ENCODE measurements around the gene FOXL2NB.

DNA sequence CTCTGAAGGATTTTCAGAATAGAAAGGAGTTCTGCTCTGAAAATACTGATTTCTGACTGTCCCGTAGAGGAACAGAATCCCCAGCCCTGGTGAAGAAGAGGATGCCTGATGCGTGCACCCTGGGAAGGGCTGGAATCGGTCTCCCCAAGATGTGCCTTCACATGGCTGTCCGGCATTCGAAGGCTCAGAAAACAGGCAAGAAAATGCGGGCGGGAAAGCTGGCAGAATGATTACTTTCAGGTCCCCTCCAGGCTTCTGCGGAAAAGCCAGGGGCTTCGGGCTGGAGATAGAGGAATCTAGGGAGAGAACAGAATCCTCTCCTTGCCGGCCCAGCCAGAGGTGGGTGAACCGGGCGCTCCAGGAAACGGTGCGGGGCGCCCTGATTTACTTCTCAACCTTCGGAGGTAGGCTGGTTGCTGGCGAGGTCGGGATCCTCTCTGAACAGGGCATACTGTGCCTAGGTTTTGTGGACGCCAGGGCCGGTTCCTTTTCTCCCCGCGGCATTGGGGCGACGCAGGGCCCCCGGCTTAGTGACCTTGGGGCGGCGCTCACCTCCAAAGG is 2.5 kb downstream of the FOXL2NB start:
- TF ChIP-seq NFE2L2 (conservative IDR thresholded peaks at IDR 0.05; ENCODE audit: low read length), result no peak
- TF ChIP-seq, protein P1, sequence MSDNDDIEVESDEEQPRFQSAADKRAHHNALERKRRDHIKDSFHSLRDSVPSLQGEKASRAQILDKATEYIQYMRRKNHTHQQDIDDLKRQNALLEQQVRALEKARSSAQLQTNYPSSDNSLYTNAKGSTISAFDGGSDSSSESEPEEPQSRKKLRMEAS (IDR thresholded peaks at IDR 0.05), result no peak
- no peak for TF ChIP-seq CTCF (IDR thresholded peaks at IDR 0.05)
- TF ChIP-seq SMC3 (IDR thresholded peaks at IDR 0.05), result no peak
- no peak for TF ChIP-seq JUN (IDR thresholded peaks at IDR 0.05)
- no peak for TF ChIP-seq POLR2AphosphoS2 (conservative IDR thresholded peaks at IDR 0.05; ENCODE audit: low read length)
